IPS-NIHi7 (cell line): Measurements from ENCODE around the gene CAPZA3.
"Not testable (repeated sequence)": the region's sequence is repeated elsewhere in the genome, so short reads cannot be mapped to it uniquely, and the experiment has no call there.

Experiments used
- DNase-seq: peaks from one replicate; pipeline ENCODE4 v3.0.0; 2012; ENCODE audit warnings: mixed read lengths; ENCODE audit errors: extremely low spot score

CAPZA3 gene, protein sequence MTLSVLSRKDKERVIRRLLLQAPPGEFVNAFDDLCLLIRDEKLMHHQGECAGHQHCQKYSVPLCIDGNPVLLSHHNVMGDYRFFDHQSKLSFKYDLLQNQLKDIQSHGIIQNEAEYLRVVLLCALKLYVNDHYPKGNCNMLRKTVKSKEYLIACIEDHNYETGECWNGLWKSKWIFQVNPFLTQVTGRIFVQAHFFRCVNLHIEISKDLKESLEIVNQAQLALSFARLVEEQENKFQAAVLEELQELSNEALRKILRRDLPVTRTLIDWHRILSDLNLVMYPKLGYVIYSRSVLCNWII

DNA sequence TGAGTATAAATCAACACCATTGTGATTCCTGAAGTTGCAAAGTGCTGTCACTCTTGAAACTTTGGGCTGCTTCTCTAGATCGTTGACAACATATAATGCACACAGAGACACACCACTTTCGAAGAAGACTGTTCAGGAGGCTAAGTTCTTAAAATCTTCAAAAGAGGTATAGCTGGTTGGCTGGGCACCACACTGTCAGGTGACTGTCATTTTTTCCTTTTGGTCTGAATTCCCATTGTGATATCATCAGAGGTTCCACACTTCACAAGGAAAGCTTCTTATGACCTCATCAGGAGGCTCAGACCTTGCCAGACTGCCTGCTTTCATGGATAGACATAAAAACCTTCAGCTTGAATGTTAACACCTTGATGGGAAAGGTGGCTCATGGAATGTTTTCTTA is at the start of gene CAPZA3, which contains the start of gene PLCZ1:
Gene CAPZA3 (plus strand): TSS at position 301 of the 400 bp plus-strand sequence. CDS start 150 bp downstream, outside the sequence.
Gene PLCZ1 (minus strand): TSS at position 194 of the 400 bp plus-strand sequence. CDS start 641 bp downstream, outside the sequence.
- no peak for DNase-seq

DNA sequence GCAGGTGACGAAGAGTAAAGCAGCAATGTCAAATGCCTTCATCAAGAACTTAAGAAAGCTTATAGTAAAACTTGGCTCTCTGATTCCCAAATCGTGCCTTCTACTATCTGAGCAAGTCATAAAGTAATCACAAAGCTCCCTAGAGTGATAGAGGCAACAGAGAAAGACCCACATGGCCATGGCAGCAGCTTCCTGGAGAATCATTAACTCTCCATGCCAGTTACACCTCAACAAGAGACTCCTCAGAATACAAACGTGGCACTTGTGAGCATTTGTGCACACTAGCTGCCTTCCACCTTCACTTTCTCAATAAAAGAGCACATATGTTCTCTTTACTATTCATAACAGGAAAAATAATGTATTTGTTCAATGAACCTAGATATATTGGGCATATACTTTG is 48.1 kb upstream of the CAPZA3 start:
- DNase-seq: no peak

DNA sequence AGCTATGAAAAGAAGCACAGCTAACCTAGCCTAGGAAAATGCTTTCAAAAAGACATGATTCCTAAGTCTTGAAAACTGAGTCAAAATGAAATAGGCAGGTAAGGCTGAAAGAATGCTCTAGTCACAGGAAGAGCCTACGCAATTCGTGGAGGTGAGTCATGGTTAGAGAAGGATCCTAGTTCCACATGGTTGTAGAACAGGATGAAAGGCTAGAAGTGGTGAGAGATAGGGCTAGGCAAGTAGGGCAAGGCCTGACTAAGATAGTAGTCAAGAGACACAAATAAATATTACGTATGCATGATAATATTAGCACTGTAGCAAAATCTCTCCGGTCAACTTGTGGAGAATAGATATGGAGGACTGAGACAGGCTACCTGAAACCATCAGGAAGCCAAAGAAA is 47.3 kb upstream of the CAPZA3 start:
- DNase-seq: no peak

DNA sequence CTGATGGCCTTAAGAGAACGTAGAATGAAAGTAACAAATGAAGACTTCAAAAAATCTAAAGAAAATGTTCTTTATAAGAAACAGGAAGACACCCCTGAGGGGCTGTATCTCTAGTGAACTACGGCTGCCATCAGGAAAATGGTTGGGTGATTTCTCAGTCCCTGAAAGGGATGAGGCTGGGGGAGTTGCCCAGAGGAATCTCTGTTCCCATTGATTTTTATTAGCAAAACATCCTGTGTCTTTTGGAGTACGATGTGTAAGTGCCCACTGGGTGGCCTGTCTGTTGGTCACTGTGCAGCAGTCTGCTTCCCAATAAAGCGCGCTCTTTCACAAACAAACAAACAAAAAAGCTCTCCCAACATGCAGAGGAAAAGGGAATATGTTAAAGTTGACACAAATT is 43.9 kb upstream of the CAPZA3 start:
- not testable (repeated sequence) for DNase-seq

DNA sequence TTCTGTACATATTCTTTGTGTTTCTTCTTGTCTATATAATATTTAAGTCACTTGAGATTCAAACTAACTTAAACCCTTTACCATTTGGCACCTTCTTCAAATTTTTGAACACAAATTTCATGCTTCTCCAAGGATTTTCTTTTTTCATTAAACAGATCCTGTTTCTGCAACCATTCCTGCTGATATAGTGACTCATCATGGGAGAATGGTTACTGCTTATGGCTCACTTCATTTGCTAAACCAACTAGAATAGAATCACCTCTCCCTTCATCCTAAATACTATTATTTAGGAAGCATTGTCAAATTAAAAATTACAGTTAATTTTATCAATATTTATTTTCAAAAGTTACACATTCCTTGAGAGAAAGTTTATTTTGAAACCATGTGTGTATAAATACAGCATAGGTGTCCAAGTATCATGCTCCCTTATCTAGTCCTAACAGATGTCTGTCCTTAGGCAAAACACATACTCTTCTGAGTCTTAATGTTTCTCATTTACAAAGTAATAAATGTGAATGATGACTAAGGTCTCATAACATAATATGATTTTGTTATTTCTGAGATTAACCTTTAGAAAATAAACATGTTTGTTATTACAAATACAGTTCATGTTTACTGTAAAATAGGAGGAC is 40.8 kb upstream of the CAPZA3 start:
- DNase-seq: no peak

DNA sequence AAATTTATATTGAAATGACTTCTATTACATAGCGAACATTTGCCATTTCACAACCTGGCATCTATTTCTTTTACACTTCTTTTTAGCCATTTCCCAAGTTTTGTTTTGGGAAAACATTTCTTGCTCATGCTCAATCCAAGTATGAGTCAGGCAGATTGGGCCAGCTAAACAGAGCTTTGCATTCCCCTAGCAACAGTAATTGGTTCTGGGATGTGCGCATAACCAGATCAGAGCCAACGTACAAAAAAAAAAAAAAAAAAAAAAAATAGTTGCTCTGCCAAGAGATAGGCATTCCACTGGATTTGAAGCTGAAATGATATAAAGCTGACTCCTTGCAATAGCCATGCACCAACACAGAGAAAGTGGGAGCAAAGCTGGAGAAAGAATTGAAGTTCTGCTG is 37.6 kb upstream of the CAPZA3 start:
- DNase-seq: no peak

DNA sequence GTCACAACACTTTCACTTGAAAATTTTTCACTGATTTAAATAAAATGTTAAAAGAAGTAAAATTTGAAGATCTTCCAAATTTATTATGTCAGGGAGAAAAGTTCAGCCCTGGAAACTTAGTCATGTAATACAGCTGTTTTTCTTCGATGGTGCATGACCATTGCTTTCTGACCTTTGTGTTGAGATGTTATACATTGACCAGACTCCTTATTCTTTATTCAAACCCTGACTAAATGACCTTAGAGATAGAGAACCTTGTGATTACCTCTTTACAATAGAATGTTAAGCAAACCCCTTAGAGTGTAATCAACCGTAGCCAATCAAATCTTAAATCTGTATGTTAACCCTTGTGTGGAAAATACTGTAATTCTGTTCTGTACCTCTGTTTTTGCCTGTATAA is 34.6 kb upstream of the CAPZA3 start:
- no peak for DNase-seq

DNA sequence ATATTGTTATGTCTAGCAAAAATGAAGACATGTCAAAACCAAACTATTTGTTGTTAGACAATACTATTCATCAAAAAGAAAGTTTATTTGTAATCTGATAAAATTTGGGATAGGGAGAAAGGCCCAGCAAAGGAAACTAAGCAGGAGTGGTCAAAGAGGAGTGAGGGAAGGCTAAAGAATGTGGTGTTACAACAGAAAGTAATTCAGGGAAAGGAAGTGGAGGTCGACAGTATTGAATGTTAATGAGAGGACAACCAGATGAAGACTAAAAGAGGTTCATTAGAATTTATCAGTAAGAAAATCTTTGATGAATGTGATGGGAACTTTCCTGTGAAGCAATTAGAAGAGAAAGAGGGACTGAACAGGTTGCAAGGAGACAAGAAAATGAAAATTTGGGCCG is 34.0 kb upstream of the CAPZA3 start:
- no peak for DNase-seq

DNA sequence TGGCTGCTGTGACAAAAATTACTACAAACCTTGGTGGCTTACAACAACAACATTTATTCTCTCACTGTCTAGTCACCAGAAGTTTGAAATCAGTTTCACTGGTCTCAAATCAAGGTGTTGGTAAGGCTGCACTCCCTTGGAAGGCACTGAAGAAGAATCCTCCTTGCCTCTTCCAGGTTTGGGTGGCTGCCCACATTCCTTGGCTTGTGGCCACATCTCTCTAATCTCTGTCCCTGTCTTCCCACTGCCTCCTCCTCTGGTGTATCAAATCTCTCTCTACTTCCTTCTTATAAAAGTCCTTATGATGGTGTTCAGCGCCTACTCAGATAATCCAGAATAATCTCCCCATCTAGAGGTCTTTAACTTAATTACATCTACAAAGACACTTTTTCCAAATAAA is 31.1 kb upstream of the CAPZA3 start:
- no peak for DNase-seq

DNA sequence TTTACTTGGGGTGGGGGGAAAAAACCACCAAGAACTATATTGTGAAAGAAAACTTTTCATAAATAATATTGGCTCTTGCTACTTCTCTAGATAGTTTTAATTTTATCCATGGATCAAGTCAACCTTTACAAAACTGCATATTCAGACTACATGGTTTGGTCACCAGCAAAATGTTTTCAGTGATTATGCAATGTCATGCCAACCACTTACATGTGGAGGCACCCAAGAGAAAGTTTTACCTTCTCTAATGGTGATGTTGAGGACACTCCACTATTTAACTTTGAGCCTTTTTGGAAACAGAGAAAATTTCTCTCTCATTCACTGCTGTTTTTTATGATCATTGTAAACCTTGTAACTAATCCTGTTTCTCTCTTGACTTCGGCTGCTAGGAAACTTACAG is 21.7 kb upstream of the CAPZA3 start:
- no peak for DNase-seq

DNA sequence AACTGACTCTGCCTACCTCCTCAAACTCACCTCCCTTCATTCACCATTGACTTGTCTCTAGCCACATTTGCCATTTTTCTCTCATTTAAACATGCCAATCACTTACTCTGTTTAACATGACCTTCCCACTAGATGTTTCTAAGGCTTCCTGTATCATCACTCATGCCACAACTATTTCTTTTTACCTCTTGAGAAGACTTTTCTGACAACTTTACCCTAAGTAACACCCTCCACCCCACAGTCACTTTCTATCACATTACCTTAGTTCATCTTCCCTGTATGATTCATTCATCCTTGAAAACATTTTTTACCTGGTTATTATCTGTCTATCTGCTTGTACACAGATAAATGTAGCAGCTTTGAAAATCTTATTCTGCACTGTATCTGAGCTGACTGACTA is 19.5 kb upstream of the CAPZA3 start:
- no peak for DNase-seq

DNA sequence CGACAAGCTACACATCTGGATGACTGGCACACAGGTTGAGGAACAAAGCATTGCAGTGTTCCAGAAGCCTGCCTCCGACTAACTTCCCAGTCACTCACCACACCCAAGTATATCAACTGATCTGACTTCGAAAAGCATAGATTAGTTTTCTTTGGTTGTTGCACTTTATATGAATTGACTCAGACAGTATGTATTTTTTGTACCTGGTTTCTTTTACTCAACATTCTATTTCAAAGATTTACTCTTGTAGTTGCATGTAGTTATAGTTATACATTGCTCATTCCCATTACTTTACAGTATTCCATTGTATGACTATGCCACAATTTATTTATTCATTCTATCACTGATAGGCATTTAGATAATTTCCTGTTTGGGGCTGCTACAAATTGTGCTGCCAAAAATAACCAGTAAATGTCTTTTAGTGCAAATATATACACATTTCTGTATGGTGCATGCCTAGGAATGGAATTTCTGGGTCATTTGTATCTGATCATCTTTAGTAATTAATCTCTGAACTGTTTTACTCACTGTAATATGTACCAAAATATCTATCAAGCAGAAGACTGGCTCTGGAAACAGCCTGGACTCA is 17.9 kb upstream of the CAPZA3 start:
- DNase-seq: no peak

DNA sequence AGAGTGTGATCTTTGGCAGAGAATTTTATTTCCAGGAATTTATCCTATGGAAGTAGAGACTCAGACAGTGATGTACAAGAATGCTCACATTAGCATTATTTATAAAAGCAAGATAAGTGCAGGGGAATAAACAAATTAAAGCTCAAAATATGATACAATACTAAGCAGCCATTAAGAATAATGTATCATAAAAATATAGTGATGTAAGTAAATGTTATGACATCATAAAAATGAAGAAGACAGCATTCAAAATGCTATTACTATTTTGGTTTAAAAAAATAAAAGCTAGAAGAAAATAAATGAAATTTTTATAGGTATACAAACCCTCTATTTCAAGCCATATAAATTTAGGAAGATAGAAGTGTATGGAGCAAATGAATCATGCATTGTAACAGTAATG is 17.2 kb upstream of the CAPZA3 start:
- no peak for DNase-seq

DNA sequence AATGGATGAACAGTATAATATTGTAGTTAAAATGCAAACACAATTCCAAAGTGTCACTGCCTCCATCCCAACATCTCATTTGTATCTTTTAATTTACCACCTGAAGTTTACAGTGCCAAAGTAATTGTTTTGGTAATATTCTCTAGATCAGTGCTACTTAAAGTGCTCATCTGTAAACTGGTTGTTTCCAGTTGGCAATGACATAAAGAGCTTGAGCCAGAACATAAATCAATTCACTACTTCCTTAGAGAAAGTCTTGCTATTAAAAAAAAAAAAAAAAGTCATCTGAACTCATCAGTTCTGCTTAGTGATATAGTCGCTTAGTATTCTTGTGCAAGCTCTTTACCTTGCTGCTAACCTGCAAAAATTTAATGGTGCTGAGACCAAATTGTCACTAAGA is 16.5 kb upstream of the CAPZA3 start:
- no peak for DNase-seq

DNA sequence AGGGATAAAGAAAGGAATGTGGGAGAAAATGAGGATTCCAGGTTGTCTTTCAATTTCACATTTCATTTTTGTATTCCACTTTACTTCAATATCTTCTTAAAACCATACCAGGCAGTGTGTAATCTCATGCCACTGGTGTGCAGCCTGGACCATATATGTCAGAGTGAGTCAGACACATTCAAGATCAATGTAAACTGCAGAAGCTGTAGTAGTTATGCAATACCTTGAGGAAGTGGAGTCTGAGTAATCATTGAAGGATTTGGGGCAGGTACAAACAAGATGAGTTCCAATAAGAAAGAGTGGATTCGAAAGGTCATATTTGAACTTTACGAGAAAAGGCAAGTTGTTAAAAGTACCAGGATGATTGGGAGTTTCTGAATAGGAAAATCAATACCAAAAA is 14.2 kb upstream of the CAPZA3 start:
- DNase-seq: no peak

DNA sequence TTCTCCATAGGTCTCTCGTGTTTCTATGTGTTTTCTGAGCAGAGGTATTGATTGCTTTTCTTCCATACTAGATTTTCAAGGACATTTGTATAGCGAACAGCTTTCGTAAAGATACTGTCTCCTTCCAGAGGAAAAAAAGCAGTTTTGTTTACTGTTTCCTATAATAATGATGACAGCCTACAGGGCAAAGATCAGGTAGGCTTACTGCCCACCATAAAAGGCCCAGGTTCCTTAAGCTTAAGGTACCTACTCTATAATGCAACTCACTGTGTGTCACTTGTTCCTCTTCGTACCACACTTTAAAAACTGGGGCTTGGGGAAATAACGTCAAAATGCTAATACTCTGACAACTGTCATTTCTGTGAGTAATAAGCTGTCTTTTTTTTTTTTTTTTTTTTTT is 6.8 kb upstream of the CAPZA3 start:
- DNase-seq: no peak

DNA sequence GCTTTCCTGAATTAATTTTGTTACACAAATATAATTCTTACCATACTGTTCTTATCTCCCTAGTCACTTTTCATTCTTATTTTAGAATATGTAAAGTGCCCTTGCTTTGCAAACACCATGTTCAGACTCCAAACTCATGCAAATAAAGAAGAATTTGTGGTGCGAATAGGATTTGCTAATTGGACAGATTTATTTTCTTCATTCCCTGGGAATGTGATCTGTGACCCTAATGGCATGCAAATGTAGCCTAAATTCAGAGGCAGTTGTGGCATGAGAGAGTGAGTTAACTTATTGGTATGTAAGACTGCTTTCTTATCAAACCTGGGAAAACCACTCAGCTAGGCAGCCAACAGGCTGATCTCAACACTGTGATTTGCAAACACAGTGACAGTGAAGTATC is 10.0 kb downstream of the CAPZA3 start:
- peak; percentile 27 for DNase-seq

DNA sequence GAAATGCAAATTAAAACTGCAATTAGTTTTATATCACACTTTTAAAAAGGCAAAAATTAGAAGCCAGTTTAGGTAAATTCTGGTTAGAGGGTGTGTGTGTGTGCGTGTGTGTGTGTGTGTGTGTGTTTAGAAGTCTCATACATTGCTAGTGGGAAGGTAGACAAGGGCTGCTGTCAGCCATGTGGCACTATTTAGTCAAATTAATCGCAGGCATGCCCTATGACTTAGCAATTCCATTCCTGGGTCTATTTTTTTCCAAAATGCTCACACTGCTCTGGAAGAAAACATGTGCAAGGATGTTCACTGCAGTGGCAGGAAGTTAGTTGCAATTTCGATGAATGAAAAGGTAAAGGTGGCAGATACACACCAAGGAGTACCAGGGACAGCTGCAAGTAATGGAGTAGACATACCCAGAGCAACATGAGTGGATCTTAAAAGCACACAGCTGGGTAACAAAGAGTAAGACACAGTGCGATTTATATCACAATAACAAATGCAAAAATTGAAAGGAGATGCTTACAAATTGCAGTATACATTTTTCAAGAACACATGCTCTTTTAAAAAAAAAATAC is 11.6 kb downstream of the CAPZA3 start:
- DNase-seq: no peak

DNA sequence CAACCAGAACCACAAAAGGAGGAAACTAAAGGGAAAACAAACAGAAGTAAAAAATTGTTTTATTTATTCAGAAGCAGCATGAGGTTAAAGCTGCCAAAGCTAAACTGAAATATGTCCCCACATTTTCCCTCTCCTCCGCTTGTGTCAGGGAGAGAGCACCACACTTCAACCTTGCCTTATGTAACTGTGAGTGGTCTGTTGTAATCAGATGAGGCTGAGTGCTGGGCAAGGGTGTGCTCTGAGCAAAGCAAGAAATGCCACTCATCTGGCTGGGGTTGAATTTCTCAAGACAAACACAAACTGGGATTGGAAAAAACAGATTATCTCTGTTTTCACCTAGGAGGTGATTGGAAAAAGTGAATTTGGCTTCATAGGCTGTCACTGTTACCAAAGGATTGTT is 12.2 kb downstream of the CAPZA3 start:
- DNase-seq: no peak

DNA sequence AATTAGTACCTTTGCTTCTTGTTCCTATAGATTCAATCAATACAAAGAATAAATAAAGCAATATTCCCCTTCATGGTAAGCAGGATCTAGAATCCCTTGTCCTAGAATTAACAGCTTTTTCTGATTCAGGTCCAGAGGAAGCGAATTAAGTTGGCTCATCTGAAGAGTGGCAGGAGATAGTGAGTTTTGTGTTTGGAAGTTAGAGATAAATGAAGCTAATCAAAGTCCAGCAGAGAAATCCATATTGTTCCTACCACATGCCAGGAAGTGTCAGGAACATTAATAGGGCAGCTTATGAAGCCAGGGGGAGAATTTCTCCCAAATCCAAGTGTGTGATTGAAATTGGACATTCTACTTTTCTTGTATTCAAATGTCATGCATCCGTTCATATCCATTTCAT is 13.9 kb downstream of the CAPZA3 start:
- DNase-seq: no peak

DNA sequence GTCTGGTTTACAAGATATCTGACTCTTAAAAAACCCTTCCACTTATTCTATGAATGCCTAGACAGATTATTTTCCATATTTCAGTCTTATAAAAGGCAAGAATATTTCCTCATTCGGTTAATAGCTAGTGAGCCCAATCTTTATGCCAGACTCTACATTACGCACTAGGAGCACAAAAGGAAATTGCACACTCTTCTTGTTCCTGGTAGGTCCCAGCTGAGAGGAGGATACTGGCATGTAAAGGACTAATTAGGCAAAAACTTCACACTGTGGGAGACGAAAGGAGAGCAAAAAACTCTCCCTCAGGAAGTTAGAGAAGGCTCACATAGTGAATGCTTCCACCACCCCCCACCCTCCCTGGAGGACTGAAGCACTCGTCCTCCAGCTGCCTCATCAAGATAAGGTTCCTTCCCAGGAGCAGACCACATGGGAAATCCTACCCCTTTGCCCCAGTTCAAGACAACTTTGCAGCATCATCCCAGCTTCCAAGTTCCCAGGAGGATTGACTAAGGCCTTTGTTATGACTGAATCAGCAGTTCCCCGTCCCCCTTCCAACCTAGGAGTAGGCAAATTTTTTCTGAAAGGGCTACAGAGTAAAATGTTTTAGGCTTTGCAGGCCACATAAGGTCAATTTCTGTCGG is 14.5 kb downstream of the CAPZA3 start:
- peak; percentile 63 for DNase-seq

DNA sequence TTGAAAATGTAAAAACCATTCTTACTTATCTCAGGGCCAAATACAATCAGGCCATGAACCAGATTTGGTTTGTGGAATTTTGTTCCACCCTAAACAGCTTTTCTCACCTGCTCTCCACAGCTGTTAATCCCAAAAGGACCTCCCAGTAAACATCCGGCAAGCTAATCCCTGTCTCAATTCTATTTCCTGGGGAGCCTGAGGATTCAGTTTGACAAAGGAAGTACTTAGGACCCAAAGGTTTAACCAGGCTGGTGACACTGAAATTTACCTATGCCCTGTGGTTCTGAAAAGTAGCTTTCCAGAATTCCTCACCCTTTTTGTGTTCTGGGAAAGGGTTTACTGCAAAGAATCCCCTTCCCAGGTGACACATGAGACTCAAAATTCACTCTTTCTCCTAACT is 15.0 kb downstream of the CAPZA3 start:
- DNase-seq: peak; percentile 51
